Measurements from ENCODE around the gene RASA3.

The RASA3 gene

GRCh38 chr13:114167885-114168284, 35.5 kb upstream of the RASA3 start:
- TF ChIP-seq CTCF (IDR thresholded peaks at IDR 0.05; ENCODE audit: insufficient read depth, missing control alignments), result no peak
- DNase-seq (ENCODE audit: insufficient read length, low spot score) (no peak), FAIRE-seq (no peak)

- no peak for FAIRE-seq
- TF ChIP-seq CTCF (IDR thresholded peaks at IDR 0.05; ENCODE audit: insufficient read depth, missing control alignments), result no peak
- no peak for DNase-seq (ENCODE audit: insufficient read length, low spot score)
These were observed 35.0 kb upstream of the RASA3 start for GRCh38 chr13:114167426-114167825.

GRCh38 chr13:114166381-114167131, 34.1 kb upstream of the RASA3 start:
- no peak for TF ChIP-seq CTCF (IDR thresholded peaks at IDR 0.05; ENCODE audit: insufficient read depth, missing control alignments)
- FAIRE-seq (no peak), DNase-seq (ENCODE audit: insufficient read length, low spot score) (no peak)

- DNase-seq (ENCODE audit: insufficient read length, low spot score), result no peak
- no peak for TF ChIP-seq CTCF (IDR thresholded peaks at IDR 0.05; ENCODE audit: insufficient read depth, missing control alignments)
- no peak for FAIRE-seq
These were observed 32.4 kb upstream of the RASA3 start for GRCh38 chr13:114164681-114165429.

- no peak for TF ChIP-seq CTCF (IDR thresholded peaks at IDR 0.05; ENCODE audit: insufficient read depth, missing control alignments)
- FAIRE-seq, result no peak
- no peak for DNase-seq (ENCODE audit: insufficient read length, low spot score)
These were observed 31.6 kb upstream of the RASA3 start for GRCh38 chr13:114164053-114164452.

GRCh38 chr13:114162533-114162922, 30.1 kb upstream of the RASA3 start:
- TF ChIP-seq CTCF (IDR thresholded peaks at IDR 0.05; ENCODE audit: insufficient read depth, missing control alignments), result no peak
- no peak for DNase-seq (ENCODE audit: insufficient read length, low spot score)
- no peak for FAIRE-seq
